Activated CD8-positive, alpha-beta memory T cell treated with anti-CD3 and anti-CD28 coated beads for 4 hours (primary cell): Measurements from ENCODE around the gene GADL1.

Experiments
- DNase-seq, 2 donors: peaks; one replicate each; pipeline ENCODE4 v3.0.0-alpha.2; 2020; ENCODE audit warnings: low read depth in 2 of 2

GADL1 gene

DNA sequence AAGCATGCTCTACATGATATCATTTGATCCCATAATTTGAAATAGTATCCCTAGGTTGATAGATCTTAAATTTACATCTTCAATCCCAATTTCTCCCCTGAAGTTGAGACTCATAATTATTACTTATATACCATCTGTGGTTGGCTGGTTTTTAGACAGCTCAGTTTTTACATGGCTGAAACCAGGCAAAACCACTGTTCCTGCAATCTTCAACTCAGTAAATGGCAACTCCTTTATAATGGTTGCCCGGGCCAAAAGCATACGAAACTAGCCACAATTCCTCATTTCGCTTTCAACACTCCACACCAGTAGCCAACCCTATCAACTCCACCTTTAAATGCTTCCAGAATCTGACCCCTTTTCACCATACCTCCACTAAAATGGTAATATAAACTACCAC is 169.6 kb downstream of the GADL1 start:
- DNase-seq: no peak

- no peak for DNase-seq
These were observed 171.2 kb downstream of the GADL1 start for GRCh38 chr3:30723211-30723610.

- DNase-seq: no peak
These were observed 173.2 kb downstream of the GADL1 start for GRCh38 chr3:30721314-30721634.

DNA sequence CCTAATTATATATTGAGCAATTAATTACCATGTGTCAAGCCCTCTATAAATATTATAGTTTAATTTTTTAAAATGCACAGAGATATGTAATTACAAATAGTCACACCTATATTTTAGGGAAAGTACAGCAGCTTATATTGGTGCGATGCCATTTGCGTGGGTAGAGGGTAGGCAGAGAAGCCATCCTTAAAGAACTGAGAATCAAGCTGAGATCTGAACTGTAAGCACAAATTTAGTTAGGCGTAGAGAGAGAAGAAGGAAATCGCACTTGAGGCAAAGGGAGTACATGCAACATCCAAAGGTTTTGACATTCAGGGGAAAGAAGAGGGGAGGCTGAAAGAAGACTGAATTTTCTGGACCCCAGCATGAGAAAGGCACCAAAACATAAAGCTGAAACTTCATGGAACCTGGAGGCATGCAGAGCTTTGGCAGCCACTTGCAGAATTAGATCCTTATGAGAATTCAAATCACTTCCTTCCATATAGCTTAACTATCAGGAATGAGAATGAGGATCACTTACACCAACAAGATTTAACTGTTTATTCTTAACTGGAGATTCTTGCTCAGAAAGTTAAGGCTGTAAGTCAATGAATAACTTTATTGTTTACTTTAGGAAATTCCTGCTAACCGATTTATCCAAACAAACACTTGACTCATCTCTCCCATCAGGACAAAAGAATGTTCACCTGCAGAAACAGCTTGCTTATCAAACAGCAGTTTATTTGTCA is 173.7 kb downstream of the GADL1 start:
- no peak for DNase-seq

DNA sequence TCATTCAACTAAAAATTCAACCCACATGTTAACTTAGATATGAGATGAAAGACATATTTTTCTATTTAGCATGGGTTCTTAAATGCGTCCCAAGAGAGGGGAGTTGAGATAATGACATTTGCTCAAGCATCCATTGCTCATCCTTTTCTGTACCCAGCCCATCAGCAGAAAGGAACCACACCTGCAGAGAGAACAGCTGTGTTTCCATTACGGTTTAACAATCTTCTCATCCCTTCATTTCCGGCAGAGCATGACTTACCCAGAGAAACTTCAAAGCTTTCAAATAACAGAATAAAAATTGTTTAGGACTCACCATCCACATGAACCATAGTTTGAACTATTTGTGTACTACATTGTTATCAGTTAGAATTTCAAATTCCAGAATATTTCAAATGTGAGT is 174.9 kb downstream of the GADL1 start:
- no peak for DNase-seq

DNA sequence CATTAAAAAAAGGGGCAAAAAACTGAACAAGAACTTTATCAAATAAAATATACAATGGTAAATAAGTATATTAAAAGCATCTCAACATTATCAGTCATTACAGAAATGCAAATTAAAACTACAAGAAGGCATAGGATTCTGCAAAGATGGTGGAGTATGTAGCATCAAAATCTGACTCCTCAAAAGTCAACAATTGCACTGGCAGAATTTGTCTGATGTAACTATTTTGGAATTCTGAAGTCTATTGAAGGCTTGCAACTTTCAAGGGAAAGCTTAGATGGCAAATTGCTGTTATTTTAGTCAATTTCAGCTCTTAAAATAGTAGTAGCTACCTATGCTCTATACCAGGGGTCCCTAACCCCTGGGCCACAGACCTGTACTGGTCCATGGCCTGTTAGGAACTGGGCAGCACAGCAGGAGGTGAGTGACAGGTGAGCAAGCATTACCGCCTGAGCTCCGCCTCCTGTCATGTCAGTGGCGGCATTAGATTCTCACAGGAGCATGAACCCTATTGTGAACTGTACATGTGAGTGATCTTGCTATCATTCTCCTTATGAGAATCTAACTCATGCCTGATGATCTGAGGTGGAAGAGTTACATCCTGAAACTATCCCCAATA is 180.5 kb downstream of the GADL1 start:
- no peak for DNase-seq

DNA sequence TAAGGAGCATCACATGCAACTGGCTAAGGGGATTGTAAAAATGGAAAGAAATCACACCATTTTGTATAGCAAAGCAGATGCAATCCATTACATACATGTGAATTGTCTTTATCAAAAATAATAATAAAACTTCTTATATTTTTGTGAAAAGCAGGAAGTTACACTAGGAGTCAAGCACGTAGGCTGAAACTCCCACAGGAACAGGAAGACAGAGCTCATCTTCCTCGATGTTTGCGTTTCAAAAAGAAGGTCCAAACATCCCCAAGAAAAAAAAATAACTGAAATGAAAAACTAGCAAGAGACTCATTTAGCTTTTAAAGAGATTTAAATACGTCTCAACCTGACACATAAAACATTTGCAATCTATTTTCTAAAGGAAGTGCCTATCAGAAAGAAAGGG is 181.5 kb downstream of the GADL1 start:
- no peak for DNase-seq

DNA sequence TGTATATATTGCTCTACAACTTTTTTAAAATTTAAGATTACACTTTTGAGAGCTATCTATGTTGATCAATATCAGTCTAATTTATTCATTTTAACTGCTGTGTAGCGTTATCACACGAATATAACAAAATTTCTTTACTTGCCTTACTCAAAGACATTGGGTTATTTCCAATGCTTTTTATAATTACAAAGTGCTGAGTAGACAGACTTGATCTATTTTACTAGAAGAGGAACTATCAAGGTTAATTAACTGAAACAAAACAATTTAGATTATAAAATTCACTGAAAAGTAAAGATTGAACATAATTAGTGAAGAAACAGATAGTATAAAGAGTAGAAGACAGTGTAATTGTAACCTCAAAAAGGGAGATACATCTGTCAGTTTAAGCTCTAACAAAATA is 182.6 kb downstream of the GADL1 start:
- no peak for DNase-seq

GRCh38 chr3:30711151-30711550 is 183.3 kb downstream of the GADL1 start:
- no peak for DNase-seq

DNA sequence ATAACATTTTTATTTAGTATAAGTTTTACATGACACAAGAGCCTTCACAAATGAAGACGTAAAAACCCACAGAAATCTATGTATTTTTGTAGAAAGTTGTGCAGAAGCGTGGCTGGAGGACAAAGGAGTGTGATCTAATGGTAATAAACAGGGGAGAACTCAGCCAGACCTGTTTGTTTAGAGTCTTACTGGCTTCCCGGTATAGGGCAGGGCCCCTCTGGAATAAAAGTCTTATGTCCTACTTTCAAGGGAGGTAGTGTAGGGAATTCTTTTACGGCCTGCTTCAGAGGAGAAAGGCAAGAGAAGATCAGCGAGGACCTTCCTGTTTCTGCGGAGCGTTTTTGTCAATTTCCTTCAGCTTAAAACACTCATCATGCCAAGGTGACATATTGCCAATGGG is 184.4 kb downstream of the GADL1 start:
- DNase-seq: no peak

DNA sequence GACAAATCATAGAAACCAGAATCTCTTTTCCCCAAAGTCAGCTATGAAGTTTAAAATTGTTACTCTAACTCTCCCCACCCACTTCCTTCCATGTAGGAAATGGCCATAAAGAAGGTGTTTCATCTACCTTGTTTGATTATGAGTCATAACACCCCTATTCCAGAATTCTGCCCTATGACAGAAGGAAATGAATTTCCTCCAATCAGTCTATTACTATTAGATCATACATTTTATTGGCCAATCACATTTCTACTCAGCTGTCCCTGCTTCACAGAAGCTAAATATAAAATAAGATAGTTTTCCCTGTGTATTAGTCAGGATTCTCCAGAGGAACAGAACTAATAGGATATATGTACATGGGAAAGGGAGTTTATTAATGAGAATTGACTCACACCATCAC is 186.0 kb downstream of the GADL1 start:
- no peak for DNase-seq

GRCh38 chr3:30707825-30708224 is 186.6 kb downstream of the GADL1 start:
- no peak for DNase-seq

- DNase-seq: no peak
These were observed 189.2 kb downstream of the GADL1 start for GRCh38 chr3:30704931-30705890.

DNA sequence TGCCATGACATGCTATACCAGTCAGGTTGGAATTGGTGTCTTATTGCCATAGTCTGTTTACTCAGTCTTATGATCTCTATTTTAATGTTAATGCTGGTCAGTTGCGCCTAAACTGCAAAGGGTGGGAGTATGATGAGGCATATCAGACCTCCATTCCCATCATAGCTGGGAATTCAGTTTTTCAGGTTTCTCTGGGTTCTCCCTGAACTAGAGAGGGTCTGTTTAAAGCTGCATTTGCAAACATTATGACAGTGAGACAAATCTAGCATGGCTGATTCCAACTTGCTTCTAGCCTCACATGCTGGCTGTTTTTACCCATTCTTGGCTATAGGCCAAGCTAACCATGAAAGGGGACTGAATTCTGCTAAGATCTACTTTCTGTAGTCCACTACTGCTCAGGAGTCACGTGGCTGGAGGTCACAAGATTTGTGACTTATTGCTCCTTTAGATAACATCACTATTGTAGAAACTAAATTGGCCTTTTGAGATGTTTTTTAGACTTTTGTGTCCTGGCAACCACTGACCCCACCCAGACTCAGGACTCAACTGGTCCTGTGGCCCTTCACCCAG is 191.5 kb downstream of the GADL1 start:
- DNase-seq: no peak

DNA sequence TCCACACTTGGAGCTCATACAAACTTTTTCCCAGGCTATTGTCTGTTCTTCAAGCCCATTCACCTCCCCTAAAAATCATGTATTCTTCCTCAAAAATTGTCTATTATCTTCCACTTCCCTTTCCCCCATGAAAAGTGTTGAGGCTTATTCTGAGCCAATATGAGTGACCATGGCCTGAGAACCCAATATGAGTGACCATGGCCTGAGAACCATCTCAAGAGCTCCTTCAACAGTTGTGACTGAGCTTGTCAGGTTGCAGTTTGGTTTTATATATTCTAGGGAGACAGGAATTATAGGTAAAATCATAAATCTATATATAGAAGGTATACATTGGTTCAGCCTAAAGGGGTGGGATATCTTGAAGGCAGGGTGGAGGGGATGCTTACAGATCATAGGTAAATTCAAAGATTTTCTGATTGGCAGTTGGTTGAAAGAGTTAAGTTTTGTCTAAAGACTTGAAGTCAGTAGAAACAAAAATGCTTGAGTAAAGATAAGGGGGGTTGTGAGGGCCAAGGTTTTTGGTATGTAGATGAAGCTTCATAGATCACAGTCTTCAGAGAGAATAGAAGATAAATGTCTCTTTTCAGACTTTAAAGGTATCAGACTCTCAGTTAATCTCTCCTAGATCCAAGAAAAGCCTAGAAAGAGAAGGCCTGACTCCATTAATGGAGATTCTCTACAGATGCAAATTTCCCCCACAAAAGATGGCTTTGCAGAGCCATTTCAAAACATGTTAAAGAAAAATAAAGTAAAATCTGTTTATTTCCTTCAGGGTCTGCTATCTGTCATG is 192.2 kb downstream of the GADL1 start:
- no peak for DNase-seq

DNA sequence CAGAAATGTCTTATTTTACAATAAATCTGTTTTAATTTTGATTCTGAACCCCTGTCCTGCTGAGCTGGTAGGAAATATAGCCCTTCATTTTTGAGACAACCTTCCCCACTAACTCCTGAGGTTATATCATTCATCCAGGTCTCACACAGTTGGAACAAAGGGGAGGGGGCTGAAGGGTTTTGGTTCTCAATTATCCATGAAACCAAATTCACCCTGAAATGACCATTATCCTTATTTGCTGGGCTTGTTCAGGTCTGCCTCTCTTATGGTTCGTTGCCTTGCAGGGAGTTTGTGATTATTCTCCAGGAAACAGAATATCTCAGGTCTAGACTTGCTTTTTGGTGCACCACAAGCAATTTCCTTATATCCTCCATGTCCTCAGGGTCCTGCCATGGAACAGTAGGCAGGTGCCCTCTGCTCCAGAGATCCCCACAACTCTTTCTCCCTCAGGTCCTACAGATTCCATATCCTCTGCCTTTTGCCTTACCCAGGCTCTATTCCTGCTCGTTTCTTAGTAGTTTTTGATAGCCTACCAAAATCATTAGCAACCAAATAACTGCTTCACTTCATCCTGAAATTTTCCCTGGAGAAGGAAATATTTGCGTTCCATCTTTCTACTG is 193.6 kb downstream of the GADL1 start:
- DNase-seq: no peak

- no peak for DNase-seq
These were observed 194.5 kb downstream of the GADL1 start for GRCh38 chr3:30699927-30700326.

DNA sequence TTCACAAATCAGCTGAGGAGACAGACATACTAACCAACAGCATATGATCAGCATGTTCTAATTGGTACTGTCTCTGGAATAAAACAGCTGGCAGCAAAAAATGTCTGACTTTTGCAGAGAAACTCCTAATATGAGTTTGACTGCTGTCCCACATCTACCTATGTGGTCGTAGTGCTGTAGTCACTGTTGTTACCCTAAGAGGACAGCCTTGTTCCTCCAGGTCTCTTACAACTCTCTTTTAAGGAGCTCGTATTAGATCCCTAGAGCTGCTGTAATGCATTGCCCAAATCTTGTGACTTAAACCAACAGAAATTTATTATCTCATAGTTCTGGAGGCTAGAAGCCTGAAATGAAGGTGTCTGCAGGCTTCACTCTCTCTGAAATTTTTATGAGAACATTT is 195.9 kb downstream of the GADL1 start:
- no peak for DNase-seq

GRCh38 chr3:30696896-30697295 is 197.6 kb downstream of the GADL1 start:
- DNase-seq: no peak

DNA sequence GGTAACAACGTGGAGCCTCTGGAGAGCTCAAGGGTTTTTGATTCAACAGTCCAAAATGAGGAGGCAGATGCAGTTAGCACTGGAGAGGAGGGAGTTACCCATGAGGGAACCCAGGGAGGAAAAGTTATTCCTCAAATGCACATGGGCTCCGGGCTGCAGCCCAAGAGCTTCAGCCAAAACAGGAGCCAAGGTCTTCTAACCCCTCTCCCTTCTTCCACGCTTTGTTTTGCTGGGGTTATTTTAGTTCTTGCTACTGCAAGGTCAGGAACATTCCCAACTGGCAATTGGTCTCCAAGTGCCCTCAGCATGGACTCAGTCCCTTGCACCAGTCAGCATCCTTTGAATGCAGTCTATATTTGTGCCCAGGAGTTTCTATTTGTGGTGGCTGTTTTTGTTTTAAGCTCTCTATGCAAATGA is 198.1 kb downstream of the GADL1 start:
- no peak for DNase-seq
